Stimulated activated CD4-positive, alpha-beta T cell treated with anti-CD3 and anti-CD28 coated beads, Interleukin-15, amount 100 ng/mL, for 48 hours (primary cell): Measurements from ENCODE around the gene PTPN1.
"Not testable (repeated sequence)": the region's sequence is repeated elsewhere in the genome, so short reads cannot be mapped to it uniquely, and the experiment has no call there.

ENCODE experiments used
- DNase-seq, 2 donors: peaks; one replicate each; pipeline ENCODE4 v3.0.0-alpha.2; 2020; ENCODE audit warnings: low read depth in 2 of 2

The PTPN1 gene

GRCh38 chr20:50509923-50510705 lies at the start of gene PTPN1:
PTPN1 (plus strand) TSS chr20:50510383; CDS start chr20:50510528, 145 bp downstream.
- peak; percentile 96 to 99 for DNase-seq

DNA sequence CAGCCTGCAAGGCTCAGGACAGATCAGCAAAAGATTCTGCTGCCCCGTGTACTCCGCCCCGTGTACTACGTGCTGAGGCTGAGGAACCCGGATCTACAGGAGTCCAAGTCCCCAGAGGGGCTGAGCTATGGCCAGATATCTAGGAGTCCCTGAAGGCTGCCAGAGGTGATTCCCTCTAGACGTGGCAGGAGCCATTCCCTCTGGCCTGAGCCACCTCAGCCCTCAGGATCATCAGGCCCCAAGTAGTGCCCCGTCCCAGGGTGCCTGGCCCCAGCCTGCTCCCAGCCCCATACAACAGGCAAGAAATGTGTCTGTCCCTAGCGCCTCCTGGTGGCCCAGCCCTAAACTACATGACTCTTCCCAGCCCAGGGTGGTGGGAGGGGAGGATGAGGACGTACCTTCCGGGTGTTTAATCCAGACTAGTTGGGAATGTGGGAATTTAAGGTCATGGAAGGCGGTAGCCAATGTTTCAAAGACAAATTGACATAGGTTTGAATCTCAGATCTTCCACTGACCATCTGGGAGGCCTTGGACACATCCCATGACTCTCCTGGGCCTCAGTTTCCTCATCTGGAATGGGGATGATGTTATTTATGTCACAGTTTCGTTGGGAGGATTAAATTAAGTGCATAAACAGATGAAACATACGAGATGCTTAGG lies 49.4 kb upstream of the PTPN1 start:
- DNase-seq = peak; percentile 58 to 78

DNA sequence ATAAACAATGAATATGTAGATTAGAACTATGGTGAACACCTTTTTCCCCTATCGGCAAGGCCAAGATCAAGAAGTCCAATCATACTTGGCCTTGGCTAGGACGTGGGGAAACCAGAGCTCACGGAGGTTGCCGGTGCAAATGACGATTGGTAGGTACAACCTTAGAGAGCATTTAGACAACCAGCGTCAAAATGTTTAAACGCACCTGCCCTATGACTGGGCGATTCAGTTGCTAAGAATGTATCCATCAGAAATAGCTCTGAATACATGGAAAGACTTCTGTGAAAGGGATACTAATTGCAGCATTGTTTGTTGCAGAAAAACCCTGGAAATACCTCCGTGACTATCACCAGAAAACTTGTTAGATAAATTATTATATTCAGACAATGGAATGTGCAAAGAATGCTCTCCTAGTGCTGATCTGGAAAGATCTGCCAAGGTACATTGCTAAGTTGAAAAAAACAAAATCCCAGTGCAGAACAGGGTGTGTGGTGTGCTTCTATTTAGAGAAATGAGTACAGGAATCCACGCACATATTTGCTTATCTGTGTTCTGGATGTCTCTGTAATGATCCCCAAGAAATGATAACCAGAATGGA lies 48.0 kb upstream of the PTPN1 start:
- no peak for DNase-seq

DNA sequence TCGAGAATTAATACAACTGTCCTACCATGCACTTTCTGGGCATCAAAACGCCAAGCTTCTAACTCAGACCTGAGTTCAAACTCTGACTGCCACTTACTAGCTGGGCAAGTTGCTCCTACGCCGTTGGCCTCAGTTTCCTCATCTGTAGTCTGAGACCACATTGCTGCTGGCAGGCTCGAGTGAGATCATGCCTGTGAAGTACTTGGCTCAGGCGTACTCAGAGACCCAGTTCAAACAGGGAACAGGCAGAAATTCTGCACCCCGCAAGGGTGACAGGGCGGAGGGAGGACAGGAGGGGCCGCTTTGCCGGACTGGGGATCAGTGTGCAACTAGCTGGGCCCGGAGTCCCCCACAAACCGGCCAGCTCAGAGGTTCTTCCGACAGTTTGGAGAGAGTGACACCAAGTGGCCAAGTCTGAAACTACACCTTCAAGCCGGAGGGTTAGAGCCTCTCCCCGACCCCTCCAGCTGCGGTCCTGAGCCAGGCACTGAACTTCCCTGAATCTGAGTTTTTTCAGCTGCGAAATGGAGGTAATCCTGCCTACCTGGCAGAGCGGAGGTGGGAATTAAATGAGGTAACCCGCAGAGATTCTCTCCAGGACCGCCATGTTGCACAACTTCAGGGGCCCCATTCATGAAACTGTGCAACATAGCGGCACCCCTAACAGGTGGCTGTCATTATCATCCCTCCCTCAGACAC lies 46.0 kb upstream of the PTPN1 start:
- peak in 1 of 2 donors; percentile 34 for DNase-seq

DNA sequence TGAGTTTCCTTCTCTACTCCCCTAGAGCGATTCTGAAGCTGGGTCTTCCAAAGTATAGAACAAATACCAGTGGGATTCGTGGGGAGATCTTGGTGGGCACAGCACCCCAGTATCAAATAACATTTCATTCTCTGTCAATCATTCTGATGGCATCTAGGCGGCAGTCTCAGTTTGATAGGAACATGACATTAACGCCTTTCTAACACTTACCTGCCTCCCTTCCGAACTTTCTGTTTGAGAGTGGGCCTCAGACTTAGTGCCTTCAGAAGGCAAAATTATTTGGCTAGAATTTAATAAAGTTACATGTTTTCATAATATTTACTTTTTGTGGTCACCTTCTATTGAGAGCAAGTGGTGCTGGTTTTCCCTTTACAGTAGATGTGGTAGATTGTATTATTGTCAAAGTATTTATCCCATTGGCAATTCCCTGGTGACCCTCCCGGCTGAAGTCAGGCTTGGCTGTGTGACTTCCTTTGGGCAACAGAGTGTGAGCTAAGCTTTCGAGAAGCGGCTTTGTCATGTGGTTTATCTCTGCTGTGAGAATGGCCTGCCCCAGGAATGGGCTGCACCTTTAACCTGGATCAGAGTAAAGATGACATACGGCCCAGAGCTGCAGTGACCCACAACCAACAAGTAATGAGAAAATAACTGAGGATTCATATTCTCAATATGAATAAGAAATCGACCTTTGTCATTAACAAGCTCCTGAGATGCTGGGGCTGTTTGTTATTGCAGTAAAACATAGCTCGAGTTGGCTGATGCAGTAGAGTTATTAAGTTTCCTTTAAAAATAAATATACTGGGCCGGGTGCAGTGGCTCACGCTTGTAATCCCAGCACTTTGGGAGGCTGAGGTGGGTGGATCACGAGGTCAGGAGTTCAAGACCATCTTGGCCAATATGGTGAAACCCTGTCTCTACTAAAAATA lies 45.2 kb upstream of the PTPN1 start:
- no peak for DNase-seq

GRCh38 chr20:50467174-50467573 lies 43.0 kb upstream of the PTPN1 start:
- no peak for DNase-seq

GRCh38 chr20:50467718-50468356 lies 42.3 kb upstream of the PTPN1 start:
- DNase-seq = peak in 1 of 2 donors; percentile 28

DNA sequence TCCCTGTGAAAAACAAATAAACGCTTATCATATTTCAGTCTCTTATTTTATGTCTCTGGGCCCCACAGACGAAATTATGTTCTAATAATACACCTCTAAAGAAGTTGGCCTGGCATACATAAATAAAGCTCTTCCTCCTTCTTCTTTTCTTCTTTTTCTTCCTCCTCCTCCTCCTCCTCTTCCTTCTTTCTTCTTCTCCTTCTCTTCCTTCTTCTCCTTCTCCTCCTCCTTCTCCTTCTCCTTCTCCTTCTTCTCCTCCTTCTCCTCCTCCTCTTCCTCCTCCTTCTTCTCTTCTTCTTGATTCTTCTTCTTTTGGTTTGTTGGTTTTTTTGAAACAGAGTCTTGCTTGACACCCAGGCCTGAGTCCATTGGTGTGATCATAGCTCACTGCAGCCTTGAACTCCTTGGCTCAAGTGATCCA lies 41.8 kb upstream of the PTPN1 start:
- no peak for DNase-seq

- DNase-seq = no peak
Measured at GRCh38 chr20:50469176-50469723, 40.9 kb upstream of the PTPN1 start.

- DNase-seq = no peak
Measured at GRCh38 chr20:50469796-50470195, 40.4 kb upstream of the PTPN1 start.

DNA sequence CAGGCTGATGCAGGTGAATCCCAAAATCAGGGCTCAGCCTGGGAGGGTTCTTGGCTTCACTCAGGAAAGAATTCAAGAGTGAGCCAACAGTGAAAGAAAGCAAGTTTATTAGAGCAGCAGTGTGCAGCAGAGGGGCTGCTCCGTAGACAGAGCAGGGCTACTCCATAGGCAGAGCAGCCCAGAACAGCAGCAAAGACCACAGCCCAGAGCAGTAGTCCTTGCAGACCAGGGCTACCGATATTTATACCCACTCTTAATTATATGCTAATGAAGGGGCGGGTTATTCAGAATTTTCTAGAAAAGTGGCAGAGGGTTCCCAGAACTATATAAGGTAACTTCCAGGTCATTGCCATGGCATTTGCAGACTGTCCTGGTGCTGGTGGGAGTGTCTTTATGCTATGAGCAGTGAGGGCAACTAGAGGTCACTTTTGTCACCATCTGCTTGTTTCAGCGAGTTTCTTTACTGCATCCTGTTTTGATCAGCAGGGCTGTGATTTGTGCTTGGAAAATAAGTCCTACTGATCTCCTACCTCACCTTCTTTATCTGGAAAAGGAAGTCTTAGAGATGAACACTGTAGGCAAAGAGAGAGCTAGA lies 39.8 kb upstream of the PTPN1 start:
- DNase-seq = no peak

DNA sequence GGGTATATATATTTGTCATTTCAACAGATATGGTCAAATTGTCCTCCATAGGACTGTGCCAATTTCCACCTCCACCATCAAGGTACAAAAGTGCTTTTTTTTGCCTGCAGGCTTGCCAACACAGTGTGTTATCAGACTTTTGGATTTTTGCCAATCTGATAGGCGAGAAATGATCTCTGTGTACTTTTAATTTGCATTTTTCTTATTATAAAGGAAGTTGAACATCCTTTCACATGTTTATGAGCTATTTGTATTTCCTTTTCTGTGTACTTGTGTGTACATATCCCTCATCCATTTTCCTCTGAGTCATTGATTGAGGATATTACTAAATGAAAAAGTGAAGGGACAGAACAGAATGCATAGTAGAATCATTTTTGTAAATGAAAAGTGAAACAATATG lies 39.0 kb upstream of the PTPN1 start:
- DNase-seq = no peak

- DNase-seq = no peak
Measured at GRCh38 chr20:50472693-50473664, 37.2 kb upstream of the PTPN1 start.

GRCh38 chr20:50474356-50474755 lies 35.8 kb upstream of the PTPN1 start:
- DNase-seq = not testable (repeated sequence)

GRCh38 chr20:50475681-50476292 lies 34.4 kb upstream of the PTPN1 start:
- DNase-seq = no peak

DNA sequence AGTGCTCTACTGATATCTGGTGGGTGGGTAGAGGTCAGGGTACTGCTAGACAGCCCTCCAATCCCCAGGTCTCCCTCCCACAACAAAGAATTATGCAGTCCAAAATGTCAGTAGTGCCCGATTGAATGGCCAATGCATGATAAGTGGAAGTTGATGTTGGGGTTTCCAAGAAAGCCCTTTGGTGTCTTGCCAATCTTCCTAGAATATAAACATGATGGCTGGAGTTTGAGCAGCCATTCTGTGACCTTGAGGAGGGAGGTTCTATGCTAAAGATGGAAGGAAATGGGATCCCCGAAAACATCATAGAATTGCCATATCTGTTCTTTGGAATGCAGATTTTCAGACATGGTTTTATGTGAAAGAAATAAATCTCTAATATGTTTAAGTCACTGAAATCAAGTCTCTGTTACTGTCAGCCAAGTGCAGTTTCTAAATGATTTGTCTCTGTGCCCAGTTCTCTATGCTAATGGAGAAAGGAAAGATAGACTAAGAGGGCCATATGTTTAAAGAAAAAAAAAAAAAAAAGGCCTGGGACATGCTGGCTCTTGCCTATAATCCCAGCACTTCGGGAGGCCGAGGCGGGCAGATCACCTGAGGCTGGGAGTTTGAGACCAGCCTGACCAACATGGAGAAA lies 32.8 kb upstream of the PTPN1 start:
- no peak for DNase-seq

DNA sequence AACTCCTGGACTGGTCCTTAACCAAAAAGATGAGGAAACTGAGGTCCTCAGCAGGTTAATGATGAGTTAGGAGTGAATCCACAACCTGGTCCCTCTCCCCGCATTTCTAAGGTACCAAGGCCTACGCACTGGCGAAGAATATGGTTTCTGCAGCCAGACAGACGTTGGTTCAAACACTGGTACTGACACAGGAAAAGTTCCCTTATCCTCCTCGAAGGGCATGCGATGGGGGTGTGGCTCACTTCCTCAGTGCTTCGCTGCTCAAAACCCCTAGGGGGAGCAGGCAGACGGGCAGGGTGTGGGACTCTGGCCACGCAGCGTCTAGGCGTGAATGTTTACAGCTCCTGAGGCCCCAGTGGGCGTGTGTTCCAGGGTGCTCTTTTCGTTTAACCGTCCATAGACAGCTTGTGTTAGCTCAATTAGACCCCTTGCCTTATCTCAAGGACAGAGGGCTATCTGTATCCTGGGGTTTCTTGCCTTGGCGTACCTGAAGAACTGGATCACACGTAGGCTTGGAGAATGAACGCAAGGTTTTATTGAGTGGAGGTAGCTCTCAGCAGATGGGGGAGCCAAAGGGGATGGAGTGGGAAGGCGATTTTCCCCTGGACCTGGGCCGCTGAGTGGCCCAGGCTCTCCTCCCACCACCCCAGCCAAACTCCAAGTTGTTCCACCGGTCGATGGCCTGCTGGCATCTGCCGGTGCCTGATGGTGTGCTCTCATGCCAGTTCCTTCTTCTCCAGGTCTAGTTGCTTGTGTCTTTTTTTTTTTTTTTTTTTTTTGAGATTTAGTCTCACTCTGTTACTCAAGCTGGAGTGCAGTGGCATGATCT lies 31.8 kb upstream of the PTPN1 start:
- peak; percentile 61 to 75 for DNase-seq
